HG03066 (cell line): ENCODE results near the gene DEFB127.
"Not testable (repeated sequence)": the region's sequence is repeated elsewhere in the genome, so short reads cannot be mapped to it uniquely, and the experiment has no call there.

ENCODE experiments used
- ATAC-seq: cut with Tn5 transposase; IDR thresholded peaks from one replicate; pipeline ENCODE4 v1.9.1; 2021; ENCODE audit warnings: low read depth; ENCODE audit not compliant: unreplicated experiment

Gene DEFB127, protein sequence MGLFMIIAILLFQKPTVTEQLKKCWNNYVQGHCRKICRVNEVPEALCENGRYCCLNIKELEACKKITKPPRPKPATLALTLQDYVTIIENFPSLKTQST

DNA sequence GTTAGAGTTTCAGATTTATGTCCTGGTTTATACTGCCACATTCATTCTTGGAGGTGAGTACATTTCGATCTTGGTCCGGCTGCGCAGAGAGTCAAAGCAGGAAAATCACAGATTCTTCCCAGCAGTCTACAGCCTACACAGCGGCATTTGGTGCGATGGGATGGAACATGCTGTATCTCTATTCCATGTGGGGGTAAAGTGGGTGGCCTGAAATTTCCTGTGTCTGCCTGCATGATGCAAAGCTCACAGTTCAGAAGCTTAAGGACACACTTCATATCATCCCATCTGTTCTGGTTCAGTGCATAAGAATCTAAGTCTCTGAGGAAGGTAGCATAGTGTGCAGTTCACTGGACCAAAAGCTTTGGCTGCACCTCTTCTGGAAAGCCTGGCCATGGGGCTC is at the start of gene DEFB127:
DEFB127 (plus strand) TSS at position 301 of the 400 bp plus-strand sequence; CDS start at position 392, 91 bp downstream.
- no peak for ATAC-seq

DNA sequence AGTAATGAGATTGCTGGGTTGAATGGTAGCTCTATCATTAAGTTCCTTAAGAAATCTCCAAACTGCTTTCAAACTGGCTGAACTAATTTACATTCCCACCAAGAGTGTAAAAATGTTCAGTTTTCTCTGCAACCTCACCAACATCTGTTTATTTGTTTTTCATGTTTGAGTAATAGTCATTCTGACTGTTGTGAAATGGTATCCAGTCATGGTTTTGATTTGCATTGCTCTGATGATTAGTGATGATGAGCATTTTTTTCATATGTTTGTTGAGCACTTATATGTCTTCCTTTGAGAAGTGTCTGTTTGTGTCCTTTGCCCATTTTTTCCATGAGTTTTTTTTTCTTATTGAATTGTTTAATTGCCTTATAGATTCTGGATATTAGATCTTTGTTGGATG is 44.9 kb upstream of the DEFB127 start:
- no peak for ATAC-seq

DNA sequence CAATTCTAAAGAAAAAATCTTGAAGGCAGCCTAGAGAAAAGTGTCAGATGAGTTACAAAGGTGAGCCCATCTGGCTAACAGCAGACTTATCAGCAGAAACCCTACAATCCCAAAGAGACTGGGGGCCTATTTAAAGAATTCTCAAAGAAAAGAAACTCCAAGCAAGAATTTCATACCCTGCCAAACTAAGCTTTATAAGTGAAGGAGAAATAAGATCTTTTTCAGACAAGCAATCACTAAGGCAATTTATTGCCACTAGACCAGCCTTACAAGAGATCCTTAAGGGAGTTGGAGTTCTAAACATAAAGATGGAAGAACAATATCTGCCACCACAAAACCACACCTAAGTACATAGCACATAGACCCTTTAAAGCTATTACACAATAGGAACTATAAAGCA is 39.7 kb upstream of the DEFB127 start:
- no peak for ATAC-seq

DNA sequence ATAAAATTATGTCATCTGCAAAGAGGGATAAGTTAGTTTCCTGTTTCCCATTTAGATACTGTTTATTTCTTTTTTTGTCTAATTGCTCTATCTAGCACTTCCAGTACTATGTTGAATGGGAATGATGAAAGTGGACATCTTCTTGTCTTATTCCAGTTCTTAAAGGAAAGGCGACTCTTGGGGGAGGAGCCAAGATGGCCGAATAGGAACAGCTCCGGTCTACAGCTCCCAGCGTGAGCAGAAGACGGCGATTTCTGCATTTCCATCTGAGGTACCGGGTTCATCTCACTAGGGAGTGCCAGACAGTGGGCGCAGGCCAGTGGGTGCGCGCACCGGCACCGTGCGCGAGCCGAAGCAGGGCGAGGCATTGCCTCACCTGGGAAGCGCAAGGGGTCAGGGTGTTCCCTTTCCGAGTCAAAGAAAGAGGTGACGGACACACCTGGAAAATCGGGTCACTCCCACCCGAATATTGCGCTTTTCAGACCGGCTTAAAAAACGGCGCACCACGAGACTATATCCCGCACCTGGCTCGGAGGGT is 27.4 kb upstream of the DEFB127 start:
- ATAC-seq = not testable (repeated sequence)

DNA sequence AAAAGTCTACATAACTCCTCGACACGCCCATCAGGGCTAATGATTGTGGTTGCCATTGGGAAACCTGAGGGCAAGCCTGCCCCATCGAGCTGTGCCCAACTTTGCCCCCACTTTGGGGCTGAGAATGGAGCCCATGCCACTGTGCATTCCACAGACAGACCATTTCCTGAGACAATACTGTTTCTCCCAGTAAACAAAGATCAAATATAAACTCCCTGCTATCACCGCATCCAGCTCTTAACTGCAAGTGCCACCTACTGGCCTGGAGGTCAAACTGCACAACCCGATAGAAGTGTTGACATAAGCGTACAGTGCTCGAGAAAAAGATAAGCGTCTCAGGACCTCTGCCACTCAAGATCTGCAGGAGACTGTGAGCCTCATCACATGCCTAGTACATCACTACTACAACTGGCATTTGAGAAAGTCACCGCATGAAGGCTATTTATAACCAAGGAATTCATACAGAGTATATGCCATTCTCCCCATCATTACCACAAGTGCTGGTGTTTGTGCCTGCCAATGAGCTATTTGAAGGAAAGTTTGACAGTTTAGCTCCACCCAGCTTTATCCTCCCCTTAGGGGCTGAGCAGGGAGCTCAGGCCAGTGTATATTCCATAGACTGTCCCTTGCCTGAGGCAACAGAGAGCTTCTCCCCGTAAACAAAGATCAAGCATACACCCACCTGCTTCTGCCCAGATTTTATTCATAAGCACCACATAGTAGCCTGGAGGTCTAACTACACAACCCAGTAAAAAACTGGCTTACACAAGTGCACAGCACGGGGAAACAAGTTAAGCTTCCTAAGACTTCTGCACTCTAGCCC is 19.4 kb upstream of the DEFB127 start:
- no peak for ATAC-seq

DNA sequence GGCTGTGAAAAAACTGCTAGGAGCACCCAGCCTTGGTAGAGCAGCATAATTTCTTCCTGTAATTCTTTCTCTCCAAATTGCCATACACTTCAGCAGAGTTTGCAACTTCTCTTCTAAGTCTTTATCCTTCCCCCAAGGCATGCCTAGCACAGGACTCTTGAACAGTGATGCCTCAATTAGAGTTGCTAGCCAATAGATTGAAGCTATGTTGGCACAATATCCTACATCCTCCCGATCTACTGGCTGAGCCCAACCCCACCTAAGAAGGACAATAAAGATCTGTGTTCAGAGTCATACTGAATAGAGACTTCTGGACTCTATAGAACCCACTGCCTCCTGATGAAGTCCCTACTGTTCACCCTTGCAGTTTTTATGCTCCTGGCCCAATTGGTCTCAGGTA is 15.0 kb upstream of the DEFB127 start, which contains the start of gene DEFB126:
DEFB126 (plus strand) TSS at position 301 of the 400 bp plus-strand sequence; CDS start at position 340, 39 bp downstream.
- ATAC-seq = no peak

DNA sequence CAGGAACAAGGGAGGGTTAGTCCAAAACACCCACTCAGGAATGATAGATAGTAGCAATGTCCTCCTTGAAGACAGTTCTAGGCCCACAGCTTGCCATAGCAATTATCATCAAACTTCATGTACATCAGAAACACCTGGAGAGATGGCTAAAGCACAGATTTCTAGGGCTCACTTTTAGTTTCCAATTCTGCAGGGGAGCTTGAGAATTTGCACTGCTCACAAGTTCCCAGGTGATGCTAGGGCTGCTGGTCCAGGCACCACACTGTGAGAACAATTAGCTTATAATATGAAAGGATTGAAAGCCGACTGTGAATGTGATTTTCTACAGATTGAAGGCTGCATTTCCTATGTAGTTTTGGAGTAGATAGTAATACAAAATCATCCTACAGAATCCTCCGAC is 11.4 kb upstream of the DEFB127 start:
- no peak for ATAC-seq

DNA sequence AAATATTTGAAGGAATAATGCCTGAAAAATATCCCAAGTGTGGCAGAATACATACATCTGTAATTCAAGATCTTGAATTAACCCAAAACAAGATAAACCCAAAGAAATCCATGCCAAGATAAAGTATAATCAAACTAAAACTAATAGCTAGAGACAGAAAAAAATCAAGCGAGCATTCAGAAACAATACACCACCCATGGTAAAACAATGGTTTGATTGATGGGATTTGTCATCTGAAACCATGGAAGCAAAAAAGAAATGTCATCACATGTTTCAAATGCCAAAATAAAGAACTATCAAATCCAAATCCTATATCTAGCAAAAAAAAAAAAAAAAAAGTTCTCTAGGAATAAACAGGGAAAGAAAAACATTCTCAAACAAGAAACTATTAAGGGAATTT is 5.1 kb upstream of the DEFB127 start:
- no peak for ATAC-seq

DNA sequence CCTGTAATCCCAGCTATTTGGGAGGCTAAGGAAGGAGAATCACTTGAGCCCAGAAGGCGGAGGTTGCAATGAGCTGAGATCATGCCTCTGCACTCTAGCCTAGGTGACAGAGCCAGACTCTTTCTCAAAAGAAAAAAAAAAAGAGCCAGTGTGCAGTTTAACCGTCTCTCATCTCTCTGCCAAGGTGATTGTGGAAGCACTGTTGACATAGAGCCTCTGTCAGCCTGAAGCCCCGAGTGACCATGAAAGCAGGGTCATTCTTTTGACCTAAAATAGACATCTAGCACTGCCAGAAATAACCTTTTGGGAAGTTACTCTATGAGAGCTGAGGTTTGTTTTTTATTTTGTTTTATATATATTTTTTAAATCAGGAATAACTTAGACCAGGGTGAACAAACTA is 7.4 kb downstream of the DEFB127 start:
- ATAC-seq = no peak

DNA sequence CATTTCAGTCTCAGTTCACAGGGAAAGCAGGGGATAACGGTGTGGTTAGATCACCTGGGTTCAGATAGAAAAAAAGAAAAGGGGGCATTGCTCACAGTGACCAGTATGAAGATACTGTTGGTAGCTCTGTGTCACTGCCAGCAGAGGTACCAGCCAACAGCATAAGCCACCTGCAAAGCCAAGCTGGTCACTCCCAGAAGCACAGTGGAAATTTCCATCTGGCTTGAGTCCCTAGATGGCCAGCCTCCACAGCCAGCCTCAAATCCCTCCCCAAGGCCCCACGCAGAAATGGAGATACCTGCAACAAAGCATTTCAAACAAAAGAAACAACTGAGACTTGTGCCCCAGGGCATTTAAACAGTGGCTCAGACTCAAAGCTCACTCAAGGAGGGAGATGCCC is 11.6 kb downstream of the DEFB127 start:
- ATAC-seq = no peak

DNA sequence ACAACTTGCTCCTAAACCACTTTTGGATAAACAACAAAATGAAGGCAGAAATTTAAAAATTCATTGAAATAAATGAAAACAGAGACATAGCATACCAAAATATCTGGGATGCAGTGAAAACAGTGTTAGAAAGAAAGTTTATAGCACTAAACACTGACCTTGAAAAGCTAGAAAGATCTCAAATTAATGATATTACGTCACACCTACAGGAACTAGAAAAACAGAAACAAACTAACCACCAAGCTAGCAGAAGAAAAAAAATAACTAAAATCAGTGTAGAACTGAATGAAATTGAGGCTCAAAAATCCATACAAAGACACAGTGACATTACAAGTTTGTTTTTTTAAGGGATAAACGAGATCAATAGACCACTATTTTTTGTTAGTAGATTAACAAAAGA is 27.0 kb downstream of the DEFB127 start:
- no peak for ATAC-seq

DNA sequence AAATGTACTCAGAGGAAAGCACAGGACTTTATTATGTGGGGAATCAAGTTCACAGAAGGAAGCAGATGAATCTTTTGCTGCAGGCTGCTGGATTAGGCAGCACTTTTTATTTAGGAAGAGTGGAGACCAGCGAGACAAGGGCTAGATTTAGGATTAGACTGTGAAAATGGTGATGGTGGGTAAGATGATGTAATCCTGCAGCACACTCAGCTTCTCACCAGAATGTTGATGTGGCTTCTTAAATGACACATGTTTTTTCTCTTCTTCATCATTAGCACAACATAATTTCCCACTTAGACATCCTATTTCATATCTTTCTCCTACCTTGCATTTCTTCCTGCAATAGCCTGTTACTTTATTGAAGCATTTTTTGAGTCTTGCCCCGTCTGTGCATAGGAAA is 30.5 kb downstream of the DEFB127 start:
- ATAC-seq = no peak

DNA sequence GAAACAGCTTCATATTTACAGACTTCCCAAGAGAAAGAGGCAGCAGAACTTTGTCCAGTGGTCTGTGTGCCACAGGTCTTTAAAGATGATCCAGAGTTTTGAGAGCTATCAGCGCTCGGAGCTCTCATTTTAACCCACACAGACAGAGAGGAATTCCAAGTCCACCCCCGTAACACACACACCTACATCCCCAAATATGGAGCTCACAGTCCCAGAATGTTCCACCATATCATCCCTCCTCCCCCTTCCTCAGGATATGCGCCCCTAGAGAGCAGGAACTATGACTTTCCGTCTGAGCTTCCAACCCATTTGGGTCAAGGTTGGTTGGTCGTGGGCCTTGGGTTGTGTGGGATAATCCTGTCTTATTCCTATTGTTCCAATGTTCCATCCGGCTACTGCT is 32.4 kb downstream of the DEFB127 start, which contains the start of gene DEFB128:
DEFB128 (minus strand) TSS at position 101 of the 400 bp plus-strand sequence; CDS start at position 13, 88 bp downstream.
- no peak for ATAC-seq

DNA sequence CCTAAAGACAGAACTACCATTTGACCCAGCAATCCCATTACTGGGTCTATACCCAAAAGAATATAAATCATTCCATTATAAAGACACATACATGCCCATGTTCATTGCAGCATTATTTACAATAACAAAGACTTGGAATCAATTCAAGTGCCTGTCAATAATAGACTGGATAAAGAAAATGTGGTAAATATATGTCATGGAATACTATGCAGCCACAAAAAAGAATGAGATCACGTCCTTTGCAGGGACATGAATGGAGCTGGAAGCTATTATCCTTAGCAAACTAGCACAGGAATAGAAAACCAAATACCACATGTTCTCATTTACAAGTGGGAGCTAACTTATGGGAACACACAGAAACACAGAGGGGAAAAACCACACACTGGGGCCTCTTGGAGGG is 41.0 kb downstream of the DEFB127 start:
- no peak for ATAC-seq

DNA sequence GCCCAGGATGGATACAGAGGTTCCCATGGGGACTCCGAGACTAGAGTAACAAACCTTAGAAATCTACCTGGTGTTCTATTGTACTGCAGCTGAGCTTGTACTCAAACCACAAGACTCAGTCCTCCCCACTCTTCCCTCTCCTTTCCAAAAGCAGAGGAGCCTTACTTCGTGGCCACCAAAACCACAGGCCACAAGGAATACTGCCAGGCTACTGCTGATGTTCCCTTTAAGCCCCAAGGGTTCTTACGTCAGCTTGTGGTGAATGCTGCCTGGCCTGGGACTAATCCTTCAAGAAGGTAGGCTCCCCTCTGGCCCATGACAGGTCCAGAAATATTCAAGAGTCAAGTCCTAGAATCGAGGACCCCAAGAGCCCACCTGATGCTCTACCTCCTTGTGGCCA is 42.7 kb downstream of the DEFB127 start:
- no peak for ATAC-seq

DNA sequence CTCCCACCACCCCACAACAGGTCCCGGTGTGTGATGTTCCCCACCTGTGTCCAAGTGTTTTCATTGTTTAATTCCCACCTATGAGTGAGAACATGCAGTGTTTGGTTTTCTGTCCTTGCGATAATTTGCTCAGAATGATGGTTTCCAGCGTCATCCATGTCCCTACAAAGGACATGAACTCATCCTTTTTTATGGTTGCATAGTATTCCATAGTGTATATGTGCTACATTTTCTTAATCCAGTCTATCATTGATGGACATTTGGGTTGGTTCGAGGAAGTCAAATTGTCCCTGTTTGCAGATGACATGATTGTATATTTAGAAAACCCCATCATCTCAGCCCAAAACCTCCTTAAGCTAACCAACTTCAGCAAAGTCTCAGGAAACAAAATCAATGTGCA is 46.4 kb downstream of the DEFB127 start:
- ATAC-seq = not testable (repeated sequence)
